HG03025 (cell line): ENCODE data around the gene C12orf43.
"Not testable (repeated sequence)": the region's sequence is repeated elsewhere in the genome, so short reads cannot be mapped to it uniquely, and the experiment has no call there.

Experiments
- ATAC-seq: cut with Tn5 transposase; IDR thresholded peaks from one replicate; pipeline ENCODE4 v1.9.1; 2021; ENCODE audit warnings: mild to moderate bottlenecking, moderate library complexity; ENCODE audit not compliant: unreplicated experiment, low FRiP score

Gene C12orf43

GRCh38 chr12:121015825-121016766 lies at the start of gene C12orf43:
C12orf43 (minus strand) TSS chr12:121016487; CDS start chr12:121016474, 13 bp downstream.
- ATAC-seq: peak; percentile 95

- ATAC-seq: no peak
Measured at GRCh38 chr12:121065345-121065744, 49.1 kb upstream of the C12orf43 start.

GRCh38 chr12:121064586-121064985 lies 48.3 kb upstream of the C12orf43 start:
- ATAC-seq: not testable (repeated sequence)

GRCh38 chr12:121064116-121064515 lies 47.8 kb upstream of the C12orf43 start:
- no peak for ATAC-seq

- ATAC-seq: no peak
Measured at GRCh38 chr12:121062391-121063045, 46.2 kb upstream of the C12orf43 start.

GRCh38 chr12:121061831-121062230 lies 45.5 kb upstream of the C12orf43 start:
- ATAC-seq: no peak

- peak; percentile 72 for ATAC-seq
Measured at GRCh38 chr12:121060149-121061001, 44.1 kb upstream of the C12orf43 start.

GRCh38 chr12:121059031-121059898 lies 43.0 kb upstream of the C12orf43 start:
- ATAC-seq: no peak

- ATAC-seq: no peak
Measured at GRCh38 chr12:121057794-121058193, 41.5 kb upstream of the C12orf43 start.

- no peak for ATAC-seq
Measured at GRCh38 chr12:121053706-121054105, 37.4 kb upstream of the C12orf43 start.

- no peak for ATAC-seq
Measured at GRCh38 chr12:121050725-121051124, 34.4 kb upstream of the C12orf43 start.

GRCh38 chr12:121048442-121048841 lies 32.2 kb upstream of the C12orf43 start:
- ATAC-seq: no peak

GRCh38 chr12:121047400-121047799 lies 31.1 kb upstream of the C12orf43 start:
- ATAC-seq: not testable (repeated sequence)

- no peak for ATAC-seq
Measured at GRCh38 chr12:121043067-121043466, 26.8 kb upstream of the C12orf43 start.

GRCh38 chr12:121038861-121039668 lies 22.8 kb upstream of the C12orf43 start, which contains the start of gene OASL:
OASL (minus strand) TSS chr12:121039246; CDS start chr12:121038971, 275 bp downstream.
- ATAC-seq: no peak

GRCh38 chr12:121036810-121037326 lies 20.6 kb upstream of the C12orf43 start:
- ATAC-seq: no peak

- ATAC-seq: no peak
Measured at GRCh38 chr12:121034616-121035305, 18.5 kb upstream of the C12orf43 start.
